Choroid plexus epithelial cell (primary cell): ENCODE results near the gene CEP44.
"Not testable (repeated sequence)": the region's sequence is repeated elsewhere in the genome, so short reads cannot be mapped to it uniquely, and the experiment has no call there.

Experiments
- DNase-seq: peaks from one replicate; pipeline ENCODE4 v3.0.0-alpha.2; 2010; ENCODE audit warnings: low read depth
- H3K4me3 ChIP-seq: 2 replicates; pipeline ENCODE4 v1.5.1; 2011; ENCODE audit warnings: low read depth, mild to moderate bottlenecking, control low read depth, low read length, moderate library complexity
- TF ChIP-seq, protein P1 (sequence below): conservative IDR thresholded peaks from 2 replicates; pipeline ENCODE4 v1.5.1; 2011; ENCODE audit warnings: low read depth, mild to moderate bottlenecking, control low read depth, inconsistent platforms, low read length, moderate library complexity

Gene CEP44

DNA sequence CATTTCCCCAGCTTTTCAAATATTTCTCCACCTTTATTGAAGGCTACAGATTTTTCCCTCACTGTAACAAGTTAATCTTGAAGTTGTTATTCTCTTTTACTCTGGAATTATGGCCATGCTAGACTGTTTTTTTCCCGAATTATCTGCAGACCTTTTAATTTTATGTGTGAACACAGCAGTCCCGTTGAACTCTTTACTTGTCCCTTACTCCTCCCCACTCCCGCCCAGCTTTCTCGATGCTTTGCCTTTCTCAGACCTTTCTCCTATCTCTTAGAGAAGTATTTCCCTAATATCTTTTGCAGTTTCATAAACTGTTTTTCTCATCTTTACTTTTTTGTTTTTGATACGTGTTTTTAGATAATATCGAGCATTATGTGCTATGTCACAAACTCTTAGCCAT, 776 bp downstream of the CEP44 start:
- TF ChIP-seq, protein P1, sequence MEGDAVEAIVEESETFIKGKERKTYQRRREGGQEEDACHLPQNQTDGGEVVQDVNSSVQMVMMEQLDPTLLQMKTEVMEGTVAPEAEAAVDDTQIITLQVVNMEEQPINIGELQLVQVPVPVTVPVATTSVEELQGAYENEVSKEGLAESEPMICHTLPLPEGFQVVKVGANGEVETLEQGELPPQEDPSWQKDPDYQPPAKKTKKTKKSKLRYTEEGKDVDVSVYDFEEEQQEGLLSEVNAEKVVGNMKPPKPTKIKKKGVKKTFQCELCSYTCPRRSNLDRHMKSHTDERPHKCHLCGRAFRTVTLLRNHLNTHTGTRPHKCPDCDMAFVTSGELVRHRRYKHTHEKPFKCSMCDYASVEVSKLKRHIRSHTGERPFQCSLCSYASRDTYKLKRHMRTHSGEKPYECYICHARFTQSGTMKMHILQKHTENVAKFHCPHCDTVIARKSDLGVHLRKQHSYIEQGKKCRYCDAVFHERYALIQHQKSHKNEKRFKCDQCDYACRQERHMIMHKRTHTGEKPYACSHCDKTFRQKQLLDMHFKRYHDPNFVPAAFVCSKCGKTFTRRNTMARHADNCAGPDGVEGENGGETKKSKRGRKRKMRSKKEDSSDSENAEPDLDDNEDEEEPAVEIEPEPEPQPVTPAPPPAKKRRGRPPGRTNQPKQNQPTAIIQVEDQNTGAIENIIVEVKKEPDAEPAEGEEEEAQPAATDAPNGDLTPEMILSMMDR = no peak
- no peak for DNase-seq
- peak overlapping the region; percentile 92 for H3K4me3 ChIP-seq

DNA sequence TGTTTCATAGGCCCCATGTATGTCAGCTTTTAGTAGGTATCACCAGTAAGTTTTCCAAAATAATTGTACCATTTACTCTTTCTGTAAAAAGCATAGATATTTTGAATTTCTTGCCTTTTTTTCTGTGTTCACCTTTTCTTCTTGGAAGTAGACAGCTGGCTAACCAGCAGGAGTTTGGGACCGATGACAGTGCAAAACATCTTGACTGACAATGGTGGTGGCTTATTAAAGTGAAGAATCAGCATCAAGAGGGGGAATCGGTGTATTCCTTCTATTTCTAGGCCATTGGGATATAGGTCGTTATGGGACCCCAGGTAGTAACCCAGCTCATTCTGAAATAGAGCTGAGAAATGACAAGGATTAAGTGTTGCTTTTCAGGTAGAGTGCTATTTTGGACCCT, 3.2 kb downstream of the CEP44 start:
- no peak overlapping the region for H3K4me3 ChIP-seq
- DNase-seq = no peak
- TF ChIP-seq, protein P1 = no peak

DNA sequence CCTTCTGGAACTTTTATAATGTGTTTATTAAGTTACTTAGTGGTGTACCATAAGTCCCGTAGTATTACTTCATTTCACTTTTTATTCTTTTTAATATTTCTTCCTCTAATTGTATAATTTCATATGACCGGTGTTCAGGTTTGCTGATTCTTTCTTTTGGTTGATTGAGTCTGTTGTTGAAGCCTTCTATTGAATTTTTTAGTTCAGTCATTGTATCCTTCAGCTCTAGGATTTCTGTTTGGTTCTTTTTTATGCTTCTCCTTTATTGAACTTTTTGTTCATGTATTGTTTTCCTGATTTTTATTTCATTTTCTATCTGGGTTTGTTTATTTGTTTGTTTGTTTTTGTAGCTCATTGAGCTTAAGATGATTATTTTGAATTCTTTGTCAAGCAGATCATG, 8.8 kb downstream of the CEP44 start:
- H3K4me3 ChIP-seq = no peak overlapping the region
- TF ChIP-seq, protein P1 = no peak
- DNase-seq = peak; percentile 7

DNA sequence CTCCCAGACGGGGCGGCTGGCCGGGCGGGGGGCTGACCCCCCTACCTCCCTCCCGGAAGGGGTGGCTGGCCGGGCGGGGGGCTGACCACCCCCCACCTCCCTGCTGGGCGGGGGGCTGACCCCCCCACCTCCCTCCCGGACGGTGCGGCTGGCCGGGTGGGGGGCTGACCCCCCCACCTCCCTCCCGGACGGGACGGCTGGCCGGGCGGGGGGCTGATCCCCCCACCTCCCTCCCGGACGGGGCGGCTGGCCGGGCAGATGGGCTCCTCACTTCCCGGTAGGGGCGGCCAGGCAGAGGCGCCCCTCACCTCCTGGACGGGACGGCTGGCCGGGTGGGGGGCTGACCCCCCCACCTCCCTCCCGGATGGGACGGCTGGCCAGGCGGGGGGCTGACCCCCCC, 10.9 kb downstream of the CEP44 start:
- not testable (repeated sequence) for DNase-seq, H3K4me3 ChIP-seq

DNA sequence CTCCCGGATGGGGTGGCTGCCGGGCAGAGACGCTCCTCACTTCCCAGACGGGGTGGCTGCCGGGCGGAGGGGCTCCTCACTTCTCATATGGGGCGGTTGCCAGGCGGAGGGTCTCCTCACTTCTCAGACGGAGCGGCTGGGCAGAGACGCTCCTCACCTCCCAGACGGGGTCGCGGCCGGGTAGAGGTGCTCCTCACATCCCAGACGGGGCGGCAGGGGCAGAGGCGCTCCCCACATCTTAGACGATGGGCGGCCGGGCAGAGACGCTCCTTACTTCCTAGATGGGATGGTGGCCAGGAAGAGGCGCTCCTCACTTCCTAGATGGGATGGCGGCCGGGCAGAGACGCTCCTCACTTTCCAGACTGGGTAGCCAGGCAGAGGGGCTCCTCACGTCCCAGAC, 11.4 kb downstream of the CEP44 start:
- H3K4me3 ChIP-seq, DNase-seq: not testable (repeated sequence)

DNA sequence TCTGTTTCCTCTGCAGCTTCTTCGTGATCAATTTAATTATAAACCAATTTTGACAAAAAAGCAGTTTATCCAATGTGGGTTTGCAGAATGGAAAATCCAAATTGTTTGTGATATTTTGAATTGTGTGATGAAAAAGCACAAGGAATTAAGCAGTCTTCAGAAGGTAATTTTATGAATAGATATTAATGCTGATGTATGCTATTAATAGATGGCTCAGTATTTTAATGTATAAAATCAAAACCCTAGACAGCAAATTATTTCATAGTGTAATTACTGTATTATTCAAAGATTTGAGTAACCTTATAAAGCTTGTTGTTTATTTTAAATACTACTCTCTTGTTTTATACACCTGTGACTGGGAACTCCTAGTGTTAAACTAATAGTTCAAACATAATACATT, 20.0 kb downstream of the CEP44 start:
- DNase-seq = no peak
- TF ChIP-seq, protein P1 = no peak
- no peak overlapping the region for H3K4me3 ChIP-seq

DNA sequence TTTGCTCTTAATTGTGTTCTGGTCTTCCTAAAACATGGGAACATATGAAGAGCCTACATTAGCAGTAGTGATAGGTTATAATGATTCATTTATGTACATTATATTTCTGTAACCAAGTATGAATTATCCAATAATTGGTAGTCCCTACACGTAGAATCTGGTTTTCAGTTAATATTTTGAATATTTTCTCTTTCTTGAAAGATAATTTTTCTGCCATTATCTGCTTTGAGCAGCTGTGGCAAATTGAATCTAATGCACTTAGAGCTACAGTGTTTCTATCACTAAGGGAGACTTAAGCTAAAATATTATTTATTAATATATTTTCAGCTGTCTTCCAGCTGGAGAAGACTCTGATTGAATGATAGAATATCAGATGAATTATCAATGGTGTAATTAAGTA, 21.0 kb downstream of the CEP44 start:
- no peak overlapping the region for H3K4me3 ChIP-seq
- DNase-seq = no peak
- TF ChIP-seq, protein P1 = no peak

DNA sequence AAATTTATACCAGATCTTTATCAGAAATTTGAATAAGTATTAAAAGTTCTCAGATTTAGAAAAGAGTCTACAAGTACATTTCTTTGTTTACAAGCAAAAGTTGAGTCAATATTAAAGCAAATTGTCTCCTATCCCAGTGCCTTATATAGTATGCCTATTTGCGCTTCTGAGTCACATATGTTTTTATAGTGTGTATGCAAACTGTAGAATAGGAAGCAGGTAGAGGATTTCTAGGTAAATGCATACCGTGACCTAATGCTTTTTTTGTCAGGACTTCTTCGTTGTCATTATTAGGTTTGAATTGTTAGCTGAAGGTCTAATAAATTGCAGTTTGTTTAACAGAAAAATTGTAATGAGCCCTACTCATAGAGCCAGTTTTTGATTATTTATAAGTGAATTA, 22.2 kb downstream of the CEP44 start:
- DNase-seq = no peak
- TF ChIP-seq, protein P1 = no peak
- no peak overlapping the region for H3K4me3 ChIP-seq
